AG04450 (cell line): Measurements from ENCODE around the gene TBC1D8. TPM values are rescaled to one million over a fixed set of nuclear protein-coding genes. Genes with fewer than 3 reads are reported as not detected.

Experiments used
- CTCF ChIA-PET: fragments of 300-600, 350-600 bp; formaldehyde crosslinking; extraction: SDS; loops from one replicate; lab custom pipeline; 2022; ENCODE audit warnings: antibody characterized with exemption, inconsistent platforms; lab: Charles Lee
- POLR2A ChIA-PET: fragments of 350-600 bp; formaldehyde crosslinking; extraction: SDS; loops from one replicate; lab custom pipeline; 2021; ENCODE audit warnings: antibody characterized with exemption, inconsistent platforms; lab: Yijun Ruan, JAX
- DNase-seq: peaks from one replicate; pipeline ENCODE4 v3.0.0-alpha.2; 2011; ENCODE audit warnings: low read depth, low spot score
- H3K27ac ChIP-seq: one replicate; pipeline ENCODE4 v1.5.1; 2012; ENCODE audit warnings: low read depth, low read length, control low read depth
- H3K27me3 ChIP-seq: one replicate; pipeline ENCODE4 v1.6.0; 2012; ENCODE audit warnings: low read length; ENCODE audit not compliant: control insufficient read depth, insufficient read depth
- H3K4me3 ChIP-seq: 2 replicates; pipeline ENCODE4 v1.5.1; 2011; ENCODE audit warnings: mild to moderate bottlenecking, low read depth, low read length, control low read depth
- H3K9me3 ChIP-seq: 2 replicates; pipeline ENCODE4 v1.5.1; 2012; ENCODE audit warnings: low read length; ENCODE audit not compliant: control insufficient read depth, insufficient read depth
- polyA plus RNA-seq: library from polyadenylated mRNA; depleted of rRNA; stranded (reverse); fragments of >200 nt; gene quantifications from 2 replicates; pipeline ENCODE4 v1.2.3, GENCODE V29; 2011
- TF ChIP-seq, protein P1 (sequence below): IDR thresholded peaks from 2 replicates; pipeline ENCODE4 v1.5.1; 2011; ENCODE audit warnings: low read depth, low read length, control low read depth, inconsistent platforms

The TBC1D8 gene
- polyA plus RNA-seq, 1 experiment: 2.5 TPM

DNA sequence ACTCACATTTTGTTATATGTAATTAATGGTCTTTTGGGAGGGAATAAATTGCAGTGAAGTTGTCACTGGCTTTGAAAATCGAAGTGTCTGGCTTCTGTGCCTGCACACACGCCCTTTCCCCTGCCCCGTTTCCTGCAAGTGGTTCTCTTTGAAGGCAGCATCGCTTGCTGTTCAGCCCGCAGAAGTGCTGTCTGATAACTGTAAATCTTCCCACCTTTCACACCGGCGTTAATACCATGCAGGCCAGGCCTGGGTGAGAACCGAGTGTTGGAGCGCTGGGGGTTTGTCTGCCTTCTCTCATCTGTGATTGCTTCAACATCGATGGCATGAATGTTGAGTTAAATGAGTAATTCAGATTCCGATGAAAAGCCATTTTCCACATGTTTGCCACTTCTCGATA lies 187.0 kb downstream of the TBC1D8 start:
- no peak for DNase-seq
- H3K9me3 ChIP-seq: 0 out of 2 replicates have a peak, but pooled peaks cover 2% of the 10 kb centered on the region
- ChIA-PET CTCF (interaction anchor here (0.9 kb wide), 1 partner anchor 61 kb away, joined by 5 read pairs; no protein-coding TSS in a partner anchor), POLR2A (no interaction called here)
- TF ChIP-seq, protein P1, sequence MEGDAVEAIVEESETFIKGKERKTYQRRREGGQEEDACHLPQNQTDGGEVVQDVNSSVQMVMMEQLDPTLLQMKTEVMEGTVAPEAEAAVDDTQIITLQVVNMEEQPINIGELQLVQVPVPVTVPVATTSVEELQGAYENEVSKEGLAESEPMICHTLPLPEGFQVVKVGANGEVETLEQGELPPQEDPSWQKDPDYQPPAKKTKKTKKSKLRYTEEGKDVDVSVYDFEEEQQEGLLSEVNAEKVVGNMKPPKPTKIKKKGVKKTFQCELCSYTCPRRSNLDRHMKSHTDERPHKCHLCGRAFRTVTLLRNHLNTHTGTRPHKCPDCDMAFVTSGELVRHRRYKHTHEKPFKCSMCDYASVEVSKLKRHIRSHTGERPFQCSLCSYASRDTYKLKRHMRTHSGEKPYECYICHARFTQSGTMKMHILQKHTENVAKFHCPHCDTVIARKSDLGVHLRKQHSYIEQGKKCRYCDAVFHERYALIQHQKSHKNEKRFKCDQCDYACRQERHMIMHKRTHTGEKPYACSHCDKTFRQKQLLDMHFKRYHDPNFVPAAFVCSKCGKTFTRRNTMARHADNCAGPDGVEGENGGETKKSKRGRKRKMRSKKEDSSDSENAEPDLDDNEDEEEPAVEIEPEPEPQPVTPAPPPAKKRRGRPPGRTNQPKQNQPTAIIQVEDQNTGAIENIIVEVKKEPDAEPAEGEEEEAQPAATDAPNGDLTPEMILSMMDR: no peak
- H3K27me3 ChIP-seq: no peaks in the 10 kb centered on the region
- no peak overlapping the region for H3K4me3 ChIP-seq
- H3K27ac ChIP-seq: no peak overlapping the region

DNA sequence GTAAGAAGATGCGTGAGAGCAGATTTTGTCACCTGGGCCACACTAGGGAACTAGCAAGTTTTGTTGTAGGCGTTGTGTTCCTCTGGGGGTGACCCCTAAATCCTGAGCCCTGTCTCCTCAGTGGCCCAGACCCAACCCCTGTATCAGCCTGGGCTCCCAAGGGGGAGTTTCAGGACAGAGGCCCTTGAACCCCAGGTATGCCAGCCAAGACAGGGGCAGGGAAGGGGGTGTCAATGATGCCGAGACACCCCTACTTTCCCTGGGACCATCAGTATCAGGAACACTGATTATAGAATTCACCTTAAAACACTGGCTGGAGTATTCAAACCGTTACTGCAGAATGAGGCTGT lies 188.2 kb downstream of the TBC1D8 start:
- DNase-seq: no peak
- Histone ChIP-seq H3K27me3 (no peaks in the 10 kb centered on the region), H3K4me3 (no peak overlapping the region), H3K27ac (no peak overlapping the region), H3K9me3 (0 out of 2 replicates have a peak, but pooled peaks cover 2% of the 10 kb centered on the region)
- CTCF ChIA-PET: no interaction called here
- TF ChIP-seq, protein P1: no peak
- POLR2A ChIA-PET: no interaction called here

DNA sequence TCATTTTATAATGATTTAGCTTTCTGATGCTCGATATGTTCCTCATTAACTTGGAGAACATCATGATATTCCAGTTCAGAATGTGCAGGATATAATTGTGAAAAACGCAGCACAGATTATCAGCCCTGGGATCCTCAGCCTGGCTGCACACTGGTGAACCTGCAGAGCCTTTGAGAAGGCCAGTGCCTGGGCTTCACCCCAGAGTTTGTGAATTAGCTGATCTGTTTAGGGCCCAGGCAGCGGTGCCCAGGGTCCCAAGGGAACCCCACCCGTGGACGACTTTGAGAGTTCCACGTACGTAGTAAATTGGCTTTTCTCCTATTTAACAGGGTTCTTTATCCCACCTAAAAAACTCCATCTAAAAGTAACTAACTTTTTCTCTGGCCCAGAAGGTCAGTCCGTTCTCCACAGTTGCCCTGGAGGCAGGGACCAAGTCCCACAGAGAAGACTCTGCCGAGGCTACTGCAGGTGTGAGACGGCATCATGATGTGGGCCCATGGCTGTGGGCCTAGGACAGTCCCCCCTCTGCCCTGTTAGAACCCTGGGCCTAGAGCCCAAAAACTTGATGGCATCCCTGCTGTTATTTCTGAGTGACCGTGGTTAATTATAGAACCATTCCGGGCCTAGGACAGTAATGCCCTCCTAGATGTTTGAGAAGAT lies 188.7 kb downstream of the TBC1D8 start:
- TF ChIP-seq, protein P1: no peak
- no peak overlapping the region for H3K27ac ChIP-seq
- ChIA-PET POLR2A (no interaction called here), CTCF (no interaction called here)
- H3K9me3 ChIP-seq: peaks cover 2% of the 10 kb centered on the region; the same call in 1 of the 2 replicates
- H3K4me3 ChIP-seq: no peak overlapping the region
- no peaks in the 10 kb centered on the region for H3K27me3 ChIP-seq
- no peak for DNase-seq

DNA sequence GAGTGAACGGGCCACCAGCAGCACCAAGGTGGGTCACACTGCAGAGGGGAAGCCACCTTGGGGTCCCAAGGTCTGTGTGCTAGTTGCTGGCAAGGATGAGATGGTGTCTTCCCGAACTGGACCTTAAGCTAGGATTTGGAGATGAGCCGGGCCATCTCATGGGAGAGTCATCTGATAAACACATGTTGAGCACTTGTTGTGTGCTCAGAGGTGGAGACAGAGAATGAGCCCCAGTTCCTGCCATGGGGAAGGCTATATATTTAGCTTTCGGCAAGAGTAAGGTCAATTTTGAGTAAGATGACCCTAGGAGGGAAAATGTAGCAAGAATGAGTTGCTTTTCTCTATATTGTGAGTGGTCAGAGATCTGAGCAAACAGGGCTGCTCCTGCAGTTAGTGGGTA lies 190.5 kb downstream of the TBC1D8 start:
- ChIA-PET POLR2A (no interaction called here), CTCF (no interaction called here)
- no peak overlapping the region for H3K27ac ChIP-seq
- H3K9me3 ChIP-seq: peaks cover 2% of the 10 kb centered on the region; the same call in 1 of the 2 replicates
- TF ChIP-seq, protein P1: no peak
- DNase-seq: no peak
- no peaks in the 10 kb centered on the region for H3K27me3 ChIP-seq
- H3K4me3 ChIP-seq: no peak overlapping the region

DNA sequence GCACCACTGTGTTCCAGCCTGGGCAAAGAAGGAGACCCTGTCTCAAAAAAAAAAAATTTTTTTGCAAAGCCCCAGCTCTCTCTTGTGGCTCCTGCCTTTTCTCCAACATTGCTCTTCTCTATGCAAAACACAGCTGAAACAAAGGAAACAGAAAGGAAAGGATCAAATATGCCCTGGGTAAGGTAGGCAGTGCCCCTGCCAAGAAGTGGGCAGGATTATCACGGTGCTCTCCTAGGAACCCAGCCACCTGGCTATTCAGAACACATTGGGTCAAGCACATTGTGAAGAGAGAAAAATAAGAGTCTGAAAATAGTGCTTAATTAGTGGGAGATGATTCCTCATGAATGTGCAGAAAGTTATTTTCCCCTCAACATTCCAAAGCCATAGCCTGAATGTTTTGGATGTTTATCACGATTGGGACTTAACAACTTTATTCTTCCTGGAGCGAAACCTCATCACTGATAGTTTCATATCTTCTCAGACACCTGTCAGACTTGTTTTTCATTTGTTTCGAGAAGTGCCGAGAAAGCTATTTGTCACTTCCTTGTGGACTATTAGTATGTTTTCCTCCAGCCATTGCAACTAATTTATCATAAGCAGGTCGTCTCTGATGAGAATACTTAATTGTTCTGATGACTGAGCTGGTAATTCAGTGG lies 191.8 kb downstream of the TBC1D8 start:
- no peak overlapping the region for H3K4me3 ChIP-seq
- ChIA-PET POLR2A (no interaction called here), CTCF (interaction anchor here (0.9 to 1.8 kb wide), 2 partner anchors 11 to 229 kb away, joined by 3 to 6 read pairs; no protein-coding TSS in a partner anchor)
- TF ChIP-seq, protein P1: no peak
- no peaks in the 10 kb centered on the region for H3K27me3 ChIP-seq
- no peak for DNase-seq
- H3K27ac ChIP-seq: no peak overlapping the region
- peaks cover 2% of the 10 kb centered on the region; the same call in 1 of the 2 replicates for H3K9me3 ChIP-seq
